IMR-90 (cell line): Measurements from ENCODE around the gene VDAC2. TPM values are rescaled to one million over a fixed set of nuclear protein-coding genes. Genes with fewer than 3 reads are reported as not detected.

ENCODE experiments used
- ATAC-seq: fragments of 200-7000 bp; cut with Tn5 transposase; 2 replicates; pipeline ENCODE4 v1.9.1; 2020; ENCODE audit warnings: low read depth, mild to moderate bottlenecking, moderate library complexity
- BruUV-seq: library from RNA; stranded (reverse); fragments of 400-500 nt; replicated peaks from 2 replicates; lab custom pipeline; 2021; lab: Mats Ljungman, UMichigan
- CTCF ChIA-PET: fragments of 300-600 bp; formaldehyde crosslinking; extraction: SDS; loops from one replicate; lab custom pipeline; 2021; ENCODE audit warnings: antibody characterized with exemption; lab: Yijun Ruan, JAX
- POLR2A ChIA-PET: fragments of 300-600 bp; sonication (Branson Sonifier 250); formaldehyde crosslinking; loops from one replicate; lab custom pipeline; 2022; ENCODE audit warnings: antibody characterized with exemption; ENCODE audit not compliant: unreplicated experiment; lab: Charles Lee
- DNase-seq: peaks from one replicate; pipeline ENCODE4 v3.0.0; 2013
- H2AFZ ChIP-seq: replicated peaks from 2 replicates; pipeline ENCODE3; 2013; ENCODE audit warnings: low read length, mild to moderate bottlenecking; ENCODE audit not compliant: poor library complexity
- H2AK5ac ChIP-seq: 2 replicates; pipeline ENCODE4 v1.6.1; 2013; ENCODE audit warnings: low read depth, low read length, inconsistent platforms
- H2AK9ac ChIP-seq: replicated peaks from 2 replicates; pipeline ENCODE3; 2013; ENCODE audit warnings: mild to moderate bottlenecking, low read depth, low read length, moderate library complexity; ENCODE audit not compliant: poor library complexity
- H2BK120ac ChIP-seq: 2 replicates; pipeline ENCODE4 v1.6.1; 2013; ENCODE audit warnings: low read depth, low read length, inconsistent platforms
- H2BK15ac ChIP-seq: 3 replicates; pipeline ENCODE4 v1.6.1; 2013; ENCODE audit warnings: low read depth, low read length, inconsistent platforms
- H2BK20ac ChIP-seq: 2 replicates; pipeline ENCODE4 v1.6.1; 2013; ENCODE audit warnings: low read depth, mild to moderate bottlenecking, inconsistent platforms, low read length, moderate library complexity
- H2BK5ac ChIP-seq: 2 replicates; pipeline ENCODE4 v1.6.1; 2013; ENCODE audit warnings: mild to moderate bottlenecking, low read depth, low read length, inconsistent platforms; ENCODE audit not compliant: poor library complexity, severe bottlenecking
- H3K14ac ChIP-seq: replicated peaks from 2 replicates; pipeline ENCODE4 v1.6.1; 2013; ENCODE audit warnings: low read depth, low read length, inconsistent platforms
- H3K18ac ChIP-seq: 2 replicates; pipeline ENCODE4 v1.6.1; 2013; ENCODE audit warnings: low read depth, low read length, control low read depth
- H3K23ac ChIP-seq: 2 replicates; pipeline ENCODE4 v1.6.1; 2013; ENCODE audit warnings: low read depth, low read length, inconsistent platforms
- H3K27ac ChIP-seq: 2 replicates; pipeline ENCODE4 v1.5.1; 2013; ENCODE audit warnings: mild to moderate bottlenecking, control low read depth, low read length; ENCODE audit not compliant: insufficient read depth
- H3K27me3 ChIP-seq: 2 replicates; pipeline ENCODE4 v1.6.1; 2013; ENCODE audit warnings: low read length; ENCODE audit not compliant: control insufficient read depth, insufficient read depth
- H3K36me3 ChIP-seq: 2 replicates; pipeline ENCODE4 v1.6.1; 2013; ENCODE audit warnings: low read length, mixed read lengths; ENCODE audit not compliant: control insufficient read depth, insufficient read depth
- H3K4ac ChIP-seq: 2 replicates; pipeline ENCODE4 v1.6.1; 2013; ENCODE audit warnings: low read depth, low read length, inconsistent platforms
- H3K4me1 ChIP-seq: 2 replicates; pipeline ENCODE4 v1.6.1; 2013; ENCODE audit warnings: low read length, mixed read lengths; ENCODE audit not compliant: control insufficient read depth, insufficient read depth
- H3K4me2 ChIP-seq: 2 replicates; pipeline ENCODE4 v1.6.1; 2013; ENCODE audit warnings: low read depth, mild to moderate bottlenecking, control low read depth, low read length, moderate library complexity
- H3K4me3 ChIP-seq: 2 replicates; pipeline ENCODE4 v1.5.1; 2013; ENCODE audit warnings: low read depth, mild to moderate bottlenecking, control low read depth, low read length, moderate library complexity; ENCODE audit not compliant: insufficient read depth
- H3K56ac ChIP-seq: 2 replicates; pipeline ENCODE4 v1.6.1; 2013; ENCODE audit warnings: low read length, inconsistent platforms; ENCODE audit not compliant: insufficient read depth; ENCODE audit errors: extremely low read depth
- H3K79me1 ChIP-seq, 2 experiments: 2 replicates each; pipeline ENCODE4 v1.6.1; 2013; ENCODE audit warnings: low read length in 2 of 2, inconsistent platforms in 1 of 2, low read depth in 1 of 2
- H3K9ac ChIP-seq: 2 replicates; pipeline ENCODE4 v1.6.1; 2013; ENCODE audit warnings: low read depth, low read length, control low read depth
- H3K9me1 ChIP-seq: 2 replicates; pipeline ENCODE4 v1.6.1; 2013; ENCODE audit warnings: low read length, inconsistent platforms; ENCODE audit not compliant: insufficient read depth
- H3K9me3 ChIP-seq: 2 replicates; pipeline ENCODE4 v1.6.1; 2013; ENCODE audit warnings: low read length; ENCODE audit not compliant: control insufficient read depth, insufficient read depth
- H4K20me1 ChIP-seq: 2 replicates; pipeline ENCODE4 v1.6.1; 2013; ENCODE audit warnings: low read length, inconsistent platforms; ENCODE audit not compliant: insufficient read depth
- H4K5ac ChIP-seq: 2 replicates; pipeline ENCODE4 v1.6.1; 2013; ENCODE audit warnings: mild to moderate bottlenecking, low read depth, low read length, control low read depth
- H4K8ac ChIP-seq, 2 experiments: 2 replicates each; pipeline ENCODE4 v1.6.1; 2013; ENCODE audit warnings: low read depth in 2 of 2, low read length in 2 of 2, control low read depth in 1 of 2, inconsistent platforms in 1 of 2
- H4K91ac ChIP-seq: 2 replicates; pipeline ENCODE4 v1.6.1; 2013; ENCODE audit warnings: low read depth, low read length, inconsistent platforms; ENCODE audit not compliant: insufficient read depth
- BHLHE40 ChIP-seq: fragments of 150-350 bp; IDR thresholded peaks from 2 replicates; pipeline ENCODE4 v1.6.1; 2016; ENCODE audit warnings: mild to moderate bottlenecking, low read depth, low read length
- CEBPB ChIP-seq: IDR thresholded peaks from 2 replicates; pipeline ENCODE4 v1.6.1; 2012; ENCODE audit warnings: low read depth, low read length, improper control_type of control experiment
- ELK1 ChIP-seq: fragments of 150-350 bp; IDR thresholded peaks from 2 replicates; pipeline ENCODE4 v1.6.1; 2016; ENCODE audit warnings: low read depth, mild to moderate bottlenecking, low read length, moderate library complexity, borderline replicate concordance
- FOS ChIP-seq: fragments of 150-350 bp; IDR thresholded peaks from 2 replicates; pipeline ENCODE4 v1.6.1; 2016; ENCODE audit warnings: low read depth, low read length
- MAFK ChIP-seq: IDR thresholded peaks from 2 replicates; pipeline ENCODE4 v1.6.1; 2012; ENCODE audit warnings: low read depth, low read length, improper control_type of control experiment
- MXI1 ChIP-seq: IDR thresholded peaks from 2 replicates; pipeline ENCODE4 v1.6.1; 2012; ENCODE audit warnings: low read depth, mild to moderate bottlenecking, low read length, moderate library complexity, borderline replicate concordance
- RFX5 ChIP-seq: IDR thresholded peaks from 2 replicates; pipeline ENCODE4 v1.8.0; 2012; ENCODE audit warnings: low read depth, mild to moderate bottlenecking, low read length, moderate library complexity
- SMC3 ChIP-seq: fragments of 150-350 bp; IDR thresholded peaks from 2 replicates; pipeline ENCODE4 v1.6.1; 2016; ENCODE audit warnings: low read depth, mild to moderate bottlenecking, antibody characterized with exemption, low read length, moderate library complexity
- WGBS, 2 experiments: methylation state at CpG; one replicate each; pipeline versions ENCODE4 v1.1.5 to v1.1.7; 2013; ENCODE audit warnings: missing lambda C conversion rate in 2 of 2; ENCODE audit not compliant: insufficient read length in 1 of 2; ENCODE audit errors: extremely low coverage in 2 of 2; 5-methylcytosine and 5-hydroxymethylcytosine counted together
- dilution Hi-C: fragments of 300-500 bp; cut with HindIII; formaldehyde crosslinking; loops from one replicate; pipeline ENCODE4 v1.14.3; 2018; ENCODE audit warnings: low sequenced_read_pairs; ENCODE audit not compliant: unreplicated experiment
- in situ Hi-C: fragments of 300-500 bp; cut with MboI; formaldehyde crosslinking; loops from 3 replicates; pipeline ENCODE4 v1.14.3; 2019; ENCODE audit warnings: low sequenced_read_pairs, inconsistent platforms, mixed read lengths
- intact Hi-C: fragments of 100-400 bp; cut with micrococcal nuclease; formaldehyde crosslinking; loops from 2 replicates; pipeline ENCODE4 v1.10.0; 2022
- polyA plus RNA-seq, 3 experiments: library from polyadenylated mRNA; depleted of rRNA; stranded (reverse); fragments of >200 nt; gene quantifications; 2 replicates each; pipeline ENCODE4 v1.2.3, GENCODE V29; 2012; ENCODE audit warnings: low replicate concordance in 1 of 3
- total RNA-seq: library from RNA; depleted of rRNA; stranded (reverse); fragments of >200 nt; gene quantifications from 2 replicates; pipeline ENCODE4 v1.2.3, GENCODE V29; 2012
- TF ChIP-seq, protein P1 (sequence below): fragments of 150-350 bp; IDR thresholded peaks from 2 replicates; pipeline ENCODE4 v1.6.1; 2017; ENCODE audit warnings: mild to moderate bottlenecking, antibody characterized with exemption, low read length, low read depth

Gene VDAC2
- total and polyA plus RNA-seq, 2 of the 4 experiments (the other 2 are of a cell fraction) = 122 to 139 TPM

DNA sequence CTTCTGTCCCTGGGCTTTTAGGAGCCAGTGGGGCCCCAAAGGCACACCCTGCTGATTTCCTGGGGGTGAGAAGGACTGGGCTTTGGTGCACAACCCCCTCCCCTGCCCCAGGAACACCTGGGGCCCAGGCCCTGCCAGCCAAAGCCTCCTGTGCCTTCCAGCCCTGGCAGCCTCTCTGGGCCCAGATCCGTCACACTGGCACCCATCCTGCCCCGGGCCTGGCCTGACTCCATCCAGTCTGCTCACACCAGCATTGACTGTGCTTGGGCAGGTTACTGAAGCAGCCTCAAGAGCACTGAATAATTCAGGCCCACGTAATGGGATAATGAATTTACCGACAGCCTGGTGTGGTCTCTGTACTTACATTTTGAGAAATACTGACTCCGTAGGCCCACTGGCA lies 37.2 kb downstream of the VDAC2 start:
- Histone ChIP-seq H4K8ac (no peak overlapping the region), H3K14ac (no peak overlapping the region), H2BK20ac (no peak overlapping the region), H2AFZ (no peak overlapping the region), H3K27ac (no peak overlapping the region), H3K18ac (no peak overlapping the region), H3K4me1 (no peaks in the 10 kb centered on the region; the same call in 1 of the 2 replicates), H4K20me1 (no peaks in the 10 kb centered on the region), H2AK9ac (no peak overlapping the region), H4K91ac (no peak overlapping the region), H3K9ac (no peak overlapping the region), H3K79me1 (no peaks in the 10 kb centered on the region), H3K4me3 (no peak overlapping the region), H2BK15ac (no peak overlapping the region), H3K36me3 (no peaks in the 10 kb centered on the region), H3K9me1 (no peaks in the 10 kb centered on the region), H3K27me3 (no peaks in the 10 kb centered on the region), H2BK5ac (no peak overlapping the region), H3K23ac (no peak overlapping the region), H2BK120ac (no peak overlapping the region), H2AK5ac (no peak overlapping the region), H4K5ac (no peak overlapping the region), H3K4ac (no peak overlapping the region), H3K4me2 (no peak overlapping the region), H3K9me3 (peaks cover 6% of the 10 kb centered on the region), H3K56ac (no peak overlapping the region)
- in situ Hi-C loops (no loop called here), intact Hi-C loops (no loop called here), dilution Hi-C loops (no loop called here)
- WGBS, 2 experiments = 96% methylated on average over 3 of the region's 5 CpGs; no CpG with 5 or more reads in 1 of the 2 experiments
- CTCF ChIA-PET = no interaction called here
- DNase-seq (no peak), ATAC-seq (no peak)
- BruUV-seq = no TSS peak
- POLR2A ChIA-PET = interaction anchor here (0.5 kb wide), 1 partner anchor 941 kb away, joined by 5 read pairs; no protein-coding TSS in a partner anchor
- no peak for TF ChIP-seq RFX5
- TF ChIP-seq CEBPB = no peak
- no peak for TF ChIP-seq SMC3
- no peak for TF ChIP-seq FOS
- TF ChIP-seq, protein P1, sequence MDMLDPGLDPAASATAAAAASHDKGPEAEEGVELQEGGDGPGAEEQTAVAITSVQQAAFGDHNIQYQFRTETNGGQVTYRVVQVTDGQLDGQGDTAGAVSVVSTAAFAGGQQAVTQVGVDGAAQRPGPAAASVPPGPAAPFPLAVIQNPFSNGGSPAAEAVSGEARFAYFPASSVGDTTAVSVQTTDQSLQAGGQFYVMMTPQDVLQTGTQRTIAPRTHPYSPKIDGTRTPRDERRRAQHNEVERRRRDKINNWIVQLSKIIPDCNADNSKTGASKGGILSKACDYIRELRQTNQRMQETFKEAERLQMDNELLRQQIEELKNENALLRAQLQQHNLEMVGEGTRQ = no peak
- no peak for TF ChIP-seq MXI1
- TF ChIP-seq BHLHE40 = no peak
- TF ChIP-seq ELK1 = no peak
- TF ChIP-seq MAFK = no peak
